NOMO-1 (cell line): Measurements from ENCODE around the gene SLC1A6.
A peak's percentile ranks its signal among the peaks of the same experiment; 100 is the strongest.
"Not testable (repeated sequence)": the region's sequence is repeated elsewhere in the genome, so short reads cannot be mapped to it uniquely, and the experiment has no call there.

Source experiments
- DNase-seq, 2 experiments: peaks; one replicate each; lab custom pipeline; 2025; ENCODE audit not compliant: unreplicated experiment in 2 of 2; lab: John Stamatoyannopoulos, UW

The SLC1A6 gene

DNA sequence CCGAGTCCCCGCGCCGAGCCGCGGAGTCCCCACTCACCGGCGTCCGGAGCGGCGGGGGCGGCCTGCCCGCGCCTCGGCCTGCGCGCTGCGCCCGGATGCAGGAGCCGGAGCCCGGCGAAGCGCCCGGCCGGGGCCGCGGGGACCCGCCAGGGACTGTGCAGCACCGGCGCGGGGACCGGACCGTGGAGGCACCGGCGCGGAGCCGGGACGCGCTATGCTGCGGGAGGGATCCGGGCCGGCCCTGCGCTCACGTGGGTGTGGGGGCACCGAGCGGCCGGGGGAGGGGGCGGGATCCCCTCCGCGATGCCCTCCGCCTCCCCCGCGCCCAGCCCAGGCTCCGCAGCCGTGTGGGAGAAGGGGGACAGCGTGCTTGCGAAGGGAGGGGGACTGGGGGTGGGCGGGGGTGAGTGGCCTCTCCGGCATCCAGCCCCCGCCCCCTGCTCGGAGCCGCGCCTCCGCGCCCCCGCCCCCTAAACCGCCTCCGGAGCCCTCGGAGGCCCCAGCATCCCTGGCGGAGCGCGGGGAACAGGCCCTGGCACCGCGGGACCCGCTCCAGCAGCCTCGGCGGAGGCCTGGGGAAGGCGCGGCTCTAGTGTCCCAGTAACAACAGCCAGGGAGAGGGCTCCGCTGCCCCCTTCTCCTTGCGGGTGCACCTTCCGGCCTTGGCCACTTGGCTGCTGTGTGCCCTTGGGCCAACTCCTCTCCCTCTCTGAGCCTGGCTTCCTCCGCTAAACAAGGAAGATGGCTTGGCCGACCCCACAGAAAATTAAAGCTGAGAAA is at the start of gene SLC1A6:
SLC1A6 (minus strand) TSS at position 389 of the 780 bp plus-strand sequence. CDS start 6,954 bp downstream, outside the sequence.
- no peak for DNase-seq

GRCh38 chr19:15028490-15028889 is 48.8 kb upstream of the SLC1A6 start:
- no peak for DNase-seq

DNA sequence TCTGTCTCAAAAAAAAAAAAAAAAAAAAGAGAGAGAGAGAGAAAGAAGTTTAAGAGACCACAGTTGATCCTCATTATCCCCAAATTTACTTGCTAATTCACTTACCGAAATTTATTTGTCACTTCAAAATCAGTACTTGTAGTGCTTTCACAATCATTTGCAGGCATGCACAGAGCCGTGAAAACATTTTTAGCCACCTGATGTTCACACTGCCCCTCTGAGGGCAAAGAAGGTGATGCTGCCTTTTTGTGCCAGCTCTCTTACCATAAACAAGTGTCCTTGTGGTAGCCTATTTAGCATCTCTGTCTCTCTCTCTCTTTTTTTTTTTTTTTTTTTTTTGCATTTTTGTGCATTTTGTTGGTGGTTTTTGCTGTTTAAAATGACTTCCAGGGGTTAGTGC is 45.6 kb upstream of the SLC1A6 start:
- peak in 1 of 2 experiments; percentile 7 for DNase-seq

DNA sequence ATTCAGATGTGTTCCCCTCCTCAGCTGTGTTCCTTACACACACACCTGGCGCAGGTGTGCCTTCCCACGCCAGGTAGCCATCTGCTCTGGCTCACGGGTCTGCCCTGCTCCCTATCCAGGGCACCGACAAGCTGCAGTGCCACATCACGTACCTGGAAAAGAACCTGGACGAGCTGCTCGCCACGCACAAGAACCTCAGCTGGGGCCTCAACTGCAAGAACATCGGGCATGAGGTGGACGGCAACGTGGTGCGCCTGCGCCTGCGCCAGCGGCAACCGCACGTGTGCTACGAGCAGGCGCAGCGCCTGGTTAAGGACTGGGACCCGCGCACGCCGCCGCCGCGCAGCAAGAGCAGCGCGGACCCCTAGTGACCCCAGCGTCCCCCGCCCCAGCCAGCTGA is 43.1 kb upstream of the SLC1A6 start:
- no peak for DNase-seq

GRCh38 chr19:15021286-15022007 is 41.8 kb upstream of the SLC1A6 start:
- no peak for DNase-seq

DNA sequence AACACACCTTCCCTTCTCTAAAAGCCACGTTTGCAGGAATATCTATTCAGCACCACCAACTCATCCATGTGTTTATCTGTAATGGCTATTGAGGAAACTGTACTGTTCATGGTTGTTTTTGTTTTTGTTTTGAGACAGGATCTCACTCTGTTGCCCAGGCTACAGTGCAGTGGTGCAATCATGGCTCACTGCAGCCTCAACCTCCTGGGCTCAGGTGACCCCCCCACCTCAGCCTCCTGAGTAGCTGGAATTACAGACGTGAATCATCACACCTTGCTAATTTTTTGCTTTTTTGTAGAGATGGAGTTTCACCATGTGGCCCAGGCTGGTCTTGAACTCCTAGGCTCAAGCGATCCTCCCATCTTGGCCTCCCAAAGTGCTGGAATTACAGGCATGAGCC is 39.2 kb upstream of the SLC1A6 start:
- not testable (repeated sequence) for DNase-seq

DNA sequence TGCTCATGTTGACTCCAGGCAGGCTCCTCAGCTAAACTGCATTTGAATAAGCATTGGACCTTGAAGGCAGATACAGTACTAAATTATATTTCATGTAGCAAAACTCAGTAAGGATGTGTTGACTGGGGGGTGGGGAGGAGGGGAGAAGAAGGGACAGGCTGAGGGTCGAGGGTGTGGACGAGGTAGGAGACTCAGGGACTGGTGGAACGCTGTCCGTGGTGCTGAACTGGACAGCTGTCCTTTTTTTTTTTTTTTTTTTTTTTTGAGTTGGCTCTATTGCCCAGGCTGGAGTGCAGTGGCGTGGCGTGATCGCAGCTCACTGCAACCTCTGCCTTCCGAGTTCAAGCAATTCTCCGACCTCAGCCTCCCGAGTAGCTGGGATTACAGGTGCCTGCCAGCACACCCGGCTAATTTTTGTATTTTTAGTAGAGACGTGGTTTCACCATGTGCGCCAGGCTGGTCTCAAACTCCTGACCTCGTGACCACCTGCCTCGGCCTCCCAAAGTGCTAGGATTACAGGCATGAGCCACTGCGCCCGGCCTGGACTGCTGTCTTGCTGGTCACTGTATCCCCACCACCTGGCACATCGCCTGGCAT is 36.4 kb upstream of the SLC1A6 start:
- DNase-seq = peak in 1 of 2 experiments; percentile 3

GRCh38 chr19:15014579-15014978 is 34.9 kb upstream of the SLC1A6 start:
- no peak for DNase-seq

DNA sequence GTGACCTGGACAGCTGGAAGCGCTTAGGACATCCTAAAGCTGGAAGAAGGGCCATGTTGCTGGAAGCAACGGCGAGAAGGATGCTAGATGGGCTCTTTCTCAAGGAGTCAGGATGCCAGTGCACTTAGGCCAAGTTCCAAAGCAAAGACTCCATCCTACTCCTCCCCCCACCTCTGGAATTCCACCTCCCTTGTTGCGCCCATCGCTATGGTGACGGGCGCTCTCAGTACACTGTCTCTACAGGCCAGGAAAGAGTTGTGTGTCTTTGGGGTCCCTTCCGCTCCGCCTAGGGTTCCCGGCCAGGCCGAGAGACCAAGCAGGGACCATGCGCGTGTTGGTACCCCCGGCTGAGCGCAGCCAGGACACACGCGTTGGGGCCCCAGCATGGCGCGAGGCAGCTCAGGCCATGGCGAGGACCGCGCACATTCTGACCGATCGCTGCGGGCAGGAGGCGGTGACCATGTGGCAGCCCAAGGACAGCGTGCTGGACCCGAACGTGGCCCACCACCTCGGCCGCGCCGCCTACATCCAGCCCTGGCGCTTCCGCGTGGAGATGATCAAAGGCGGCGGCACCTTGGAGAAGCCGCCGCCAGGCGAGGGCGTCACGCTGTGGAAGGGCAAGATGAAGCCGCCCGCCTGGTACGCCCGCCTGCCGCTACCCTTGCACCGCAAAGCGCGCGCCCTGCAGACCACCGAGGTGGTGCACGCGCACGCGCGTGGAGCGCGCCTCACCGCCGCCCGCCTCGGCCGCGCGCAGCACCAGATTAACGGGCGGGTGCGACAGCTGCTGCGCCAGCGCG is 31.0 kb upstream of the SLC1A6 start:
- no peak for DNase-seq

GRCh38 chr19:15008308-15008707 is 28.6 kb upstream of the SLC1A6 start:
- DNase-seq = no peak

GRCh38 chr19:14997981-14998380 is 18.3 kb upstream of the SLC1A6 start:
- no peak for DNase-seq

DNA sequence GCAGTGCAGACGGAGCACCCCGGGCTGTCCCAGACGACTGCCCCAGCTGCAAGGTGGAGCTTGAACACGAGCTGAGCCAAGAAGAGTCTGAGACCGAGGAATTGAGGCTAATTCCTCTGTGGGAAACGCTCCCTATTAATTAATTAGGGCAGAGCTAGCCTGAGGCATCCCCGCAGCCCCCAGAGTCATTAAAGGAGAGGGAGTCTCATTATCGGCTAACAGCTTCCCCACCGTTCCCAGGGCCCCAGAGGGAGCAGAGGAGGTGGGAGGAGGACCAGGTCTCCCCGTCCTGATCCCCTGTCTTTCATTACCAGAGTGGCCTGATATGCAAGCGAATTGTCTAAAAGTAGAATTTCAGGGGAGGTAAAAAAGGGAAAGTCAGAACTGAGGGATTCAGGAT is 13.1 kb upstream of the SLC1A6 start:
- DNase-seq = no peak

DNA sequence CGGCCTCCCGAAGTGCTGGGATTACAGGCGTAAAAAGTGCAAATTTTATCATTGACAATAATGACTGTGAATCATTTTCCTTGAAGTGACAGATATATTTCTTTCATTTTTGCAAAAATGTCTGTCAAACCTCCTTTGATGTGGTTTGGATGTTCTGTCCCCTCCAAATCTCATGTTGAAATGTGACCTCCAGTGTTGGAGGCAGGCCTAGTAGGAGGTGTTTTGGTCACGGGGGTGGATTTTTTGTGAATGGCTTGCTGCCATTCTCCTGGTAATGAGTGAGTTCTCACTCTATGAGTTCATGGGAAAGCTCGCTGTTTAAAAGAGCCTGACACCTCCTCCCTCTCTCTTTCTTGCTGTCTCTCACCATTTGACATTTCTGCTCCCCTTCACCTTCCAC is 5.5 kb upstream of the SLC1A6 start:
- DNase-seq = no peak

- DNase-seq = no peak
Observed at GRCh38 chr19:14978161-14978776, 1.4 kb downstream of the SLC1A6 start.

GRCh38 chr19:14977128-14977527 is 2.5 kb downstream of the SLC1A6 start:
- no peak for DNase-seq

DNA sequence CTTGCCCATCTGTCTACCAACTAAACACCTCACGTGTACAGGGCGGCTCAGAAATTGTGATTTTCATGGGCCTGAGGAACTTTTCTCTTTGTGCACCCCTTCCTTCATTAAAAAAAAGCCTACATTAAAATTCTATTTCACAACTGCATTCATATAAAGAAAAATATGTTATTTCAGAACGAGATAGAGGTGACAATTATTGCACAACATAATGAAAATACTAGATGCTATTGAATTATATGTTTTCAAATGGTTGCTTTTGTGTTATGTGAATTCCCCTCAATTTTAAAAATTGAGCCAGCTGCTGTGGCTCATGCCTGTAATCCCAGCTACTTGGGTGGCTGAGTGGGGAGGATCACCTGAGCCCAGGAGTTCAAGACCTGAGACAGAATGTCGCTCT is 5.2 kb downstream of the SLC1A6 start:
- DNase-seq = no peak

- no peak for DNase-seq
Observed at GRCh38 chr19:14972676-14973075, 7.0 kb downstream of the SLC1A6 start.

GRCh38 chr19:14971474-14971873 is 8.2 kb downstream of the SLC1A6 start:
- DNase-seq = no peak

DNA sequence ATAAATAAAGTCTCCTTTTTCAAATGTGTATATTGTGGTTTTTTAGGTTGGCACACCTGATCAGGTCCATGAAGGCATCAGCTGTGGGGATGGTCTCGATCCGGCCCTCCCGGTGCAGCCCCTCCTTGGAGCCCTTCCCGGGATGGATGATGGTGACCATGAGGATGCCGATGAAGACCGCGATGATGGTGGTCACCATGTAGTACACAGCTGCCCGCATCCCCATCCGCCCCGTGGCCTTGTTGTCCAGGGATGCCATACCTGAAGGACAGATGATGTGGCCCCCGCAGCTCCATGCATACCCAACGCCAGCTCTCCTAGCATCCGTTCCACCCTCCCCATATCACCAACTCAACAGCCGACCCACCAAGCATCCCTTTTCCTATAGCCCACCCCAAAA is 11.4 kb downstream of the SLC1A6 start:
- no peak for DNase-seq

GRCh38 chr19:14961956-14962685 is 17.5 kb downstream of the SLC1A6 start:
- no peak for DNase-seq
